Small intestine (tissue), 7 donors: ENCODE results near the gene TAF5. TPM values are rescaled to one million over a fixed set of nuclear protein-coding genes. Genes with fewer than 3 reads are reported as not detected.

Experiments used
- DNase-seq, 2 donors: peaks; one replicate each; pipeline versions ENCODE4 v3.0.0 to v3.0.0-alpha.2; 2013
- FAIRE-seq: peaks from 2 replicates; lab custom pipeline; 2012; peaks lifted over from hg19 to GRCh38; lab: Jason Lieb, UNC
- H3K27ac ChIP-seq, 3 donors: one replicate each; pipeline ENCODE4 v1.5.1; 2013; ENCODE audit warnings: low read length in 2 of 3, mild to moderate bottlenecking in 2 of 3, control low read depth in 1 of 3, inconsistent platforms in 1 of 3, low read depth in 1 of 3, moderate library complexity in 1 of 3
- H3K27me3 ChIP-seq, 3 donors: one replicate each; pipeline ENCODE4 v1.6.1; 2013; ENCODE audit warnings: low read length in 3 of 3, inconsistent platforms in 1 of 3; ENCODE audit not compliant: control insufficient read depth in 3 of 3, insufficient read depth in 3 of 3
- H3K36me3 ChIP-seq, 3 donors: one replicate each; pipeline ENCODE4 v1.6.1; 2013; ENCODE audit warnings: low read length in 3 of 3, inconsistent platforms in 1 of 3, low read depth in 1 of 3, mild to moderate bottlenecking in 1 of 3, moderate library complexity in 1 of 3; ENCODE audit not compliant: control insufficient read depth in 3 of 3, insufficient read depth in 2 of 3
- H3K4me1 ChIP-seq, 3 donors: one replicate each; pipeline ENCODE4 v1.6.1; 2013; ENCODE audit warnings: low read length in 2 of 3, inconsistent platforms in 1 of 3, low read depth in 1 of 3, mild to moderate bottlenecking in 1 of 3, moderate library complexity in 1 of 3; ENCODE audit not compliant: control insufficient read depth in 3 of 3, insufficient read depth in 2 of 3
- H3K4me3 ChIP-seq, 3 donors: one replicate each; pipeline ENCODE4 v1.5.1; 2013; ENCODE audit warnings: low read length in 3 of 3, control low read depth in 1 of 3, inconsistent platforms in 1 of 3, low read depth in 1 of 3, mild to moderate bottlenecking in 1 of 3, moderate library complexity in 1 of 3
- H3K9me3 ChIP-seq, 2 donors: one replicate each; pipeline ENCODE4 v1.6.1; 2013; ENCODE audit warnings: low read depth in 1 of 2, low read length in 1 of 2; ENCODE audit not compliant: control insufficient read depth in 2 of 2, insufficient read depth in 1 of 2
- WGBS, 3 donors: extraction: QIAGEN DNeasy Blood & Tissue Kit; methylation state at CpG; one replicate each; pipeline ENCODE4 v1.1.7; 2013; 5-methylcytosine and 5-hydroxymethylcytosine counted together
- polyA plus RNA-seq, 4 donors: library from polyadenylated mRNA; stranded (reverse) in 3 of 4; unstranded in 1 of 4; fragments of 200-250 nt in 3 of 4; fragments of 120-200 nt in 1 of 4; gene quantifications; one replicate each; pipeline versions ENCODE4 v1.2.1 to v1.2.3, GENCODE V29; 2013
- donor health status: healthy with polysubstance abuse.
- donor health status: control.
- donor health status: control.
- donor health status: Bipolar disorder and iron deficiency.
- donor health status: healthy.

The TAF5 gene
- polyA plus RNA-seq, 4 donors, result 2.7 to 5.8 (median 3.3) TPM

DNA sequence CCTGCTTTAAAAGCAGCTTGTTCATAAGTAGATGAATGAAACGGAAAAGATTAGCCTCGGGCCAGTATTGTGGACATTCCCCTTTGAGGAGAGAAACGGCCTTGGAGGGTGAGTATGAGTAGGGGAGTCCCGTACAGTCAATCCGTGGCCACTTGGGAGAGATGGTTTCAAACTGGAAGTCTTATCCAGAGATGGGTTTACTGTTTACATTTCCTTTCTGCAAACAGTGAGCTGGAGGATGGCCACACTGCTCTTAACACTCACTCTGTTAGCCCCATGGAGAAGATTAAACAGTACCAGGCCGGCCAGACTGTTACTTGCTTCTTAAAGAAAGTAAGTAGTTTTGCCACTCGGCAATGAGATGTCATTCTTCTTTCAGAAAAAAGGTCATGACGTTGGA is 64.1 kb downstream of the TAF5 start:
- no peak for DNase-seq
- no peak overlapping the region for H3K27ac ChIP-seq
- peaks cover 12 to 64% (median 24%) of the 10 kb centered on the region in 3 donors for H3K36me3 ChIP-seq
- no peak overlapping the region for H3K4me3 ChIP-seq
- 65 to 76% (median 73%) methylated on average over 8 of the region's 8 CpGs for WGBS, 3 donors
- H3K9me3 ChIP-seq, result no peaks in the 10 kb centered on the region
- H3K4me1 ChIP-seq, result no peaks in the 10 kb centered on the region
- no peak for FAIRE-seq
- no peaks in the 10 kb centered on the region for H3K27me3 ChIP-seq

DNA sequence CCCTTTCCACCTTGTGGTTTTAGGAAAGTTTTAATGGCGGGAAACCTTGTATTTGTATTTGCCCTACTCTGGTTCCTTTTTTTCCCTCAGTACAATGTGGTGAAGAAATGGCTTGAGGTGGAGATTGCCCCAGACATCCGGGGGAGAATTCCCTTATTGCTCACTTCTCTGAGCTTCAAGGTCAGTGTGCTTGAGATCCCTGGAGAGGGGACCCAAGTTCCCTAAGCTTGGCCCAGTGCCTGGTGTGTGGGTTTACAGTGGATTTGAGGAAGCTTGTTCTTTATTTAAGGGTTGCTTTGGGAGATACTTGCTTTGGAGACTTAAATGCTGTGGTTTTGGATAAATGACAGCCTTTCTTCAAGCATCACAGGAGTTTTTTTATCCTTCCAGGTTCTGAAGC is 66.1 kb downstream of the TAF5 start:
- no peaks in the 10 kb centered on the region for H3K4me1 ChIP-seq
- no peak overlapping the region for H3K4me3 ChIP-seq
- no peaks in the 10 kb centered on the region for H3K9me3 ChIP-seq
- no peaks in the 10 kb centered on the region for H3K27me3 ChIP-seq
- peaks cover 22 to 72% (median 23%) of the 10 kb centered on the region in 3 donors for H3K36me3 ChIP-seq
- FAIRE-seq (no peak), DNase-seq (no peak)
- no peak overlapping the region for H3K27ac ChIP-seq
- WGBS, 3 donors, result 57 to 81% (median 69%) methylated on average over 2 of the region's 2 CpGs

Other genes with a start within 250 kb of the TAF5 start
- gene NT5C2, start 174.7 kb upstream of the TAF5 start, polyA plus RNA-seq, result 10 to 100 TPM; 15.7 to 61.3 (median 20.4) TPM
- under 1 TPM in 2 of 4 donors, not detected in 2; 0.01 to 0.09 TPM for gene RPEL1, start 122.1 kb upstream of the TAF5 start, polyA plus RNA-seq
- gene INA, start 90.8 kb upstream of the TAF5 start, polyA plus RNA-seq, result 1 to 10 TPM in 2 of 4 donors, under 1 TPM in 1, not detected in 1; 0.54 to 4.1 (median 1.2) TPM
- 1 to 10 TPM; 5.9 to 7.1 (median 6.5) TPM for gene PCGF6, start 16.8 kb upstream of the TAF5 start, polyA plus RNA-seq
- gene ATP5MK, start 28.5 kb downstream of the TAF5 start, polyA plus RNA-seq, result 1,000 to 10,000 TPM in 2 of 4 donors, 100 to 1,000 TPM in 2; 255 to 1,935 (median 1,031) TPM
- 10 to 100 TPM in 2 of 4 donors, 1 to 10 TPM in 2; 5.9 to 21.0 (median 13.3) TPM for gene PDCD11, start 28.6 kb downstream of the TAF5 start, polyA plus RNA-seq
- gene CALHM2, start 84.4 kb downstream of the TAF5 start, polyA plus RNA-seq, result 10 to 100 TPM in 1 of 4 donors, 1 to 10 TPM in 3; 1.1 to 29.1 (median 5.1) TPM
- gene CALHM1, start 90.9 kb downstream of the TAF5 start, polyA plus RNA-seq, result under 1 TPM in 2 of 4 donors, not detected in 2; 0.03 to 0.06 TPM
- under 1 TPM in 1 of 4 donors, not detected in 3; 0.13 TPM for gene CALHM3, start 111.3 kb downstream of the TAF5 start, polyA plus RNA-seq
- gene NEURL1, start 125.7 kb downstream of the TAF5 start, polyA plus RNA-seq, result 10 to 100 TPM; 14.6 to 48.6 (median 20.8) TPM